Measurements from ENCODE around the gene KIFC1. TPM values are rescaled to one million over a fixed set of nuclear protein-coding genes. Genes with fewer than 3 reads are reported as not detected.
A peak's percentile ranks its signal among the peaks of the same experiment; 100 is the strongest.
"Not testable (repeated sequence)": the region's sequence is repeated elsewhere in the genome, so short reads cannot be mapped to it uniquely, and the experiment has no call there.

KIFC1 gene
- total RNA-seq, 1 experiment from 2014 or later: 81.8 TPM

- DNase-seq (ENCODE audit: low read depth, low spot score); H3K27ac ChIP-seq (ENCODE audit: low read length); BruUV-seq (replicated peaks); intact Hi-C loops (cut with micrococcal nuclease; ENCODE audit: unreplicated experiment); H3K4me1 ChIP-seq (ENCODE audit: control insufficient read depth, insufficient read depth, low read length); H3K36me3 ChIP-seq (ENCODE audit: control insufficient read depth, insufficient read depth, low read length); ATAC-seq; H3K4me3 ChIP-seq (ENCODE audit: low read depth in 2 of 2, low read length in 2 of 2); in situ Hi-C loops (cut with HindIII; ENCODE audit: low pct_unique_long_range_greater_than_20kb, low sequenced_read_pairs); H3K27me3 ChIP-seq (ENCODE audit: control insufficient read depth, insufficient read depth, low read length); H3K9me3 ChIP-seq (ENCODE audit: control insufficient read depth, insufficient read depth, low read depth, low read length); POLR2A ChIA-PET: not testable (repeated sequence)
- CTCF ChIA-PET: interaction anchor here (0.7 kb wide), 2 partner anchors 205 to 1054 kb away, joined by 3 to 6 read pairs; no protein-coding TSS in a partner anchor
Measured at GRCh38 chr6:33379184-33379583, 12.4 kb upstream of the KIFC1 start.

GRCh38 chr6:33380272-33380981 is 11.2 kb upstream of the KIFC1 start:
- intact Hi-C loops (cut with micrococcal nuclease; ENCODE audit: unreplicated experiment): no loop called here
- CTCF ChIA-PET: no interaction called here
- no peak overlapping the region for H3K4me3 ChIP-seq (ENCODE audit: low read depth in 2 of 2, low read length in 2 of 2)
- BruUV-seq (replicated peaks): no TSS peak
- no peaks in the 10 kb centered on the region for H3K36me3 ChIP-seq (ENCODE audit: control insufficient read depth, insufficient read depth, low read length)
- in situ Hi-C loops (cut with HindIII; ENCODE audit: low pct_unique_long_range_greater_than_20kb, low sequenced_read_pairs): no loop called here
- POLR2A ChIA-PET: no interaction called here
- no peaks in the 10 kb centered on the region for H3K27me3 ChIP-seq (ENCODE audit: control insufficient read depth, insufficient read depth, low read length)
- H3K4me1 ChIP-seq (ENCODE audit: control insufficient read depth, insufficient read depth, low read length): no peaks in the 10 kb centered on the region
- H3K27ac ChIP-seq (ENCODE audit: low read length): no peak overlapping the region
- ATAC-seq (no peak), DNase-seq (ENCODE audit: low read depth, low spot score) (no peak)
- H3K9me3 ChIP-seq (ENCODE audit: control insufficient read depth, insufficient read depth, low read depth, low read length): no peaks in the 10 kb centered on the region
- TF ChIP-seq POLR2AphosphoS5 (IDR thresholded peaks at IDR 0.05; ENCODE audit: low read depth, low read length) (no peak), TCF7L2 (IDR thresholded peaks at IDR 0.05; ENCODE audit: low read depth, low read length) (no peak), SIN3A (IDR thresholded peaks at IDR 0.05; ENCODE audit: borderline replicate concordance, insufficient read depth, low read depth, low read length) (no peak), CTCF (IDR thresholded peaks at IDR 0.05) (no peak), REST (IDR thresholded peaks at IDR 0.05; ENCODE audit: insufficient read depth in 1 of 2, low read depth in 2 of 2, low read length in 1 of 2) (no peak)

- DNase-seq (ENCODE audit: low read depth, low spot score) (no peak), ATAC-seq (peak; percentile 55; the same call in 1 of the 2 replicates)
- BruUV-seq (replicated peaks): no TSS peak
- POLR2A ChIA-PET: no interaction called here
- Histone ChIP-seq H3K27ac (ENCODE audit: low read length) (no peak overlapping the region), H3K36me3 (ENCODE audit: control insufficient read depth, insufficient read depth, low read length) (no peaks in the 10 kb centered on the region), H3K4me1 (ENCODE audit: control insufficient read depth, insufficient read depth, low read length) (no peaks in the 10 kb centered on the region), H3K9me3 (ENCODE audit: control insufficient read depth, insufficient read depth, low read depth, low read length) (no peaks in the 10 kb centered on the region), H3K4me3 (ENCODE audit: low read depth in 2 of 2, low read length in 2 of 2) (no peak overlapping the region), H3K27me3 (ENCODE audit: control insufficient read depth, insufficient read depth, low read length) (no peaks in the 10 kb centered on the region)
- intact Hi-C loops (cut with micrococcal nuclease; ENCODE audit: unreplicated experiment): no loop called here
- in situ Hi-C loops (cut with HindIII; ENCODE audit: low pct_unique_long_range_greater_than_20kb, low sequenced_read_pairs): no loop called here
- TF ChIP-seq POLR2AphosphoS5 (IDR thresholded peaks at IDR 0.05; ENCODE audit: low read depth, low read length) (no peak), SIN3A (IDR thresholded peaks at IDR 0.05; ENCODE audit: borderline replicate concordance, insufficient read depth, low read depth, low read length) (no peak), TCF7L2 (IDR thresholded peaks at IDR 0.05; ENCODE audit: low read depth, low read length) (no peak), REST (IDR thresholded peaks at IDR 0.05; ENCODE audit: insufficient read depth in 1 of 2, low read depth in 2 of 2, low read length in 1 of 2) (no peak), CTCF (IDR thresholded peaks at IDR 0.05) (no peak)
- CTCF ChIA-PET: interaction anchor here (0.7 kb wide), 1 partner anchor 84 kb away, joined by 5 read pairs; no protein-coding TSS in a partner anchor
Measured at GRCh38 chr6:33383427-33384185, 8.0 kb upstream of the KIFC1 start.
